ENCODE results near the gene TRERF1.

- TF ChIP-seq POLR2AphosphoS5 (IDR thresholded peaks at IDR 0.05; ENCODE audit: low read depth, low read length) = no peak
- TF ChIP-seq MAX (IDR thresholded peaks at IDR 0.05; ENCODE audit: low read depth) = no peak
Measured at GRCh38 chr6:42313941-42314570, 137.7 kb downstream of the TRERF1 start.

Measured in SK-N-SH (cell line).